ENCODE results near the gene USP2.

USP2 gene

DNA sequence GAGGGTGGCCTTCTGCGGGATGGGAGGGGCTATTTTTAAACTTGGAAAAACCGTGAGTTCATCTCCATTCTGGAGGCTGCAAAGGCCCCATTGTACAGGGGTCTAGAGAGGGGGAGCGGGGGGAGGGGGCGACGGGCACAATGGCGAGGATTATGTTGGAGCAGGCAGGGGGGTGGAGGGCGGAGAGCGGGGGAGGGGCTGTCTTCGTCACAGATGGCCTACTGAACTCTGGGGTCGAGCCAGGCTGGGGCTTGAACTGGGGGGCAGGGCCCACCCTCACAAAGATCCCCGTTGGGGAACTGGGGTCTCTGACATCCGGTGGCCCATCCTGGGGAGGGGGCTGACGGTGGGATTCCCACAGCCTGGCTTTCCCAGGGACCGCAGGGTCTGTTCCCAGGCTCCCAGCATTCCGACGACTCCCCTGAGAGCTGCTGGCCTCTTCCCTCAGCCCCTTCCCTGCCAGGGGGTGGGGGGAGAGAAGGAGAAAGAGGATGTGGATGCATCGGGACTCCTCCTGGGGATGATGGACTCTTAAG is 61.2 kb downstream of the USP2 start:
- no peak for DNase-seq

DNA sequence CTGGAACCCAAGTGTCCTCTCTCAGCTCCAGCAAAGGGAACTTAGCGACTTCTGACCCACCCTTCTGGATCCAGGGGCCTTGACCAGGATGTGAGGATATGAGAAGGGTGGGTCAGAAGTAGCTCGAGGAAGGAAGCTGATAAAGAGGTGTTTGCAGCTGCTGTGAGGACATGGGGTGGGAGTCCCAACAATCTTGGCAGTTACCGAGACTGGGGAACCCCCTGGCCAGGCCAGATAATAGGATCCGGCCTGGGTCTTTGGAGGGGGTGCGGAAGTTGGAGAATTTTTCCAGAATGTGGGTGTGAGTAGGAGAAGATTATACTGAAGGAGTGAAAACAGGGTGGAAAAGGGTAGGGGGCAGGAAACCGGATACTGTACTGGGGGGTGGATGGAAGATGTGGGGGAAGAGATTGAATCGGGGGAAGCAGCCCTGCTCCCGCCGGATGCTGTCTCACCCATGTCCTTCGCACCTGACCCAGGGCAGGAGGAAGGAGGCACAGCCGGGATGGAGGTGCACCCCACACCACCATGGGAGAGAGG is 61.7 kb downstream of the USP2 start:
- DNase-seq = no peak

DNA sequence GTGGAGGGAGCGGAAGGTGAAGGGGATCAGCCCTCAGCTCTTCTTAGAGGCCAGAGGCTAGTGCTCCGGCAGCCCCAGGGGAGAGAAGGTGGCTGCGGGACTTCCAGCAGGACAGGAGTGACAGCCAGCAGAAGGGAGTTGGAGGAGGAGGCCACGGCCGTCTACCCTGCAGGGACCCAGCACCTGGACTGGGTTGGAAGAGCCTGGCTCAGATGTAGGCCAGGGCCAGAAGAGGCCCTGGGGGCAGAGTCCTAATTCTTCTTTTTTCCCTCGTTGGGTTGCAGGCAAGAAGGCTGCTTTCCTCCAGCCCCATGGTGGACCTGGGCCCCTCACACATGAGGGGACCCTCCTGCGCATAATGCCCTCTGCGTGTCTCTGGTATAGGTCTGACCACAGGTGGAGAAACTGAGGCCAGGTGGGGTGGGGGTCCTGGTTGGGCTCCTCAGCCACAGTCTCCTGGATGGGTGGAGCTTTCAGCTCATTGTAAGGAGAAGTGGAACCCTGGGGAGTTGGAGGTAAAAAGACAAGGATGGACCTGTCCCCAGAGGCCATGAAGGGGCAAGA is 62.3 kb downstream of the USP2 start:
- no peak for DNase-seq

DNA sequence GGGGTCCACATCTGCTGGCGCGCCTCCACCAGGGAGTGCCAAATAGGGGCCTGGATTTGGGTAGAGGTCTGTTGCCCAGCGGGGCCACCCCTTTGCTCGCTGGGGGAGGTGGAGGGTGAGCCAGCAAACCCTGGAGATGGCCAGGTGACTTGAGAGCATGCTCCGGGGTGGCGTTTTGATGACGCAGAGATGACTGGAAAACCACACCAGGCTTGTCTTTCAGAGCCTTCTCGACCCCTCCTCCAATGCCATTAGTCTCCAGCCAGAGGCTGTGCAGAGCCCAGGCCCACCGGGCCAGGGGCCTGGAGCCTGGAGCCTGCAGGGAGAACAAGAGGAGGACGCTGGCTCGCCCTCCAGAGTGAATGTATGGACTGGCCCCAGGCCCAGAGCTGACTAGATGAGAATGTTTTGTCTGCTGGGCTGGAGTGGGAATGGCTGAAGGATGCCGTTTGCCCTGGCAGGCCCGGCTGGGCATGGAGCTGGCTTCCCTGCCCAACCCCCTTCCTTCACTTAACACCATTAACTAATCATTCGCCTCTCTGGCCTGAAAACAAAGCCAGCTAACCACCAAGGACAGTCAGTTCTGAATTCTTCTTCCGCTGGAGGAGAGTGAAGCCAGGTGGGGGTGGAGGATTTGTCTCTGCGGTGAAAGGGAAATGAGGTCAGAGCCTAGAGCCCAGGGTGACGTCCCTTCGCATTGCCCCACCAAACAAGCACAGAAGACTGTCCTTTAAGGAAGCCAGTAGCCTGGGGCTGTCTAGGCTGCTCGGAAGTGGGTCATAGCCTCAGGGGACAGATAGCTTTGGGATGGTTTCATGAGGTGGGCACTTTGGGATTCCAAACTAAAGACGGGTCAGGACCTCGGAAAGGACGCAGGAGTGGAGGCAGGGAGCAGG is 63.0 kb downstream of the USP2 start:
- DNase-seq = no peak

DNA sequence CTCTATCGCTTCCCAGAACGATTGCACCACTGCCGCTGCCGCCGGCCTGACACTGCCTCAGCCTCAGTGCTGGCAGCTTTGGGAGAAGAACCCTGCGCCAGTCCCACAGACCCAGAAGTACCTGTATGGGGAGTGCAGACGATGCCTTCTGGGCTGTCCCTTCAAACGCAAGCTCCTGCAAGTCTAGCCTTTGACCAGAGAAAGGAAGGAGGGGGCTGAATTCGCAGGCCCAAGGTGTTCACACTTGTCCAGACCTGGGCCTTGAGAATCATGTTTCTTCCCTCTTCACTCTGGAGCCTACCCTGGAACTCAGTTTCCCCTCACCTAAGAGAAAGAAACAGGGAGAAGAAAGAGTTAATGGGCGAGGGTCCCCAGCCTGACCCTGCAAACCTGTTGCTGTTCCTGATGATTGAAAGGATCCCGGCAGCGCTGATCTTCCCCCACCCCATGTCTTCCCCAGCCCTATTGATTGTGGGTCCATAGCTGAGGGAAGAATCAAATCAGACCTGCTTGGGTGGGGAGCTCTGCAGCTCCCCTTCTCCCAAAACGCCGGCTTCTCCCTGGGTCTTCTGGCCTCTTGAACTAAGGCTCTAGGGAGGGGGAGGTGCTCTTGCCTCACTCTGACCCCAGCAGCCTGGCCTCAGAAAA is 63.8 kb downstream of the USP2 start:
- no peak for DNase-seq

DNA sequence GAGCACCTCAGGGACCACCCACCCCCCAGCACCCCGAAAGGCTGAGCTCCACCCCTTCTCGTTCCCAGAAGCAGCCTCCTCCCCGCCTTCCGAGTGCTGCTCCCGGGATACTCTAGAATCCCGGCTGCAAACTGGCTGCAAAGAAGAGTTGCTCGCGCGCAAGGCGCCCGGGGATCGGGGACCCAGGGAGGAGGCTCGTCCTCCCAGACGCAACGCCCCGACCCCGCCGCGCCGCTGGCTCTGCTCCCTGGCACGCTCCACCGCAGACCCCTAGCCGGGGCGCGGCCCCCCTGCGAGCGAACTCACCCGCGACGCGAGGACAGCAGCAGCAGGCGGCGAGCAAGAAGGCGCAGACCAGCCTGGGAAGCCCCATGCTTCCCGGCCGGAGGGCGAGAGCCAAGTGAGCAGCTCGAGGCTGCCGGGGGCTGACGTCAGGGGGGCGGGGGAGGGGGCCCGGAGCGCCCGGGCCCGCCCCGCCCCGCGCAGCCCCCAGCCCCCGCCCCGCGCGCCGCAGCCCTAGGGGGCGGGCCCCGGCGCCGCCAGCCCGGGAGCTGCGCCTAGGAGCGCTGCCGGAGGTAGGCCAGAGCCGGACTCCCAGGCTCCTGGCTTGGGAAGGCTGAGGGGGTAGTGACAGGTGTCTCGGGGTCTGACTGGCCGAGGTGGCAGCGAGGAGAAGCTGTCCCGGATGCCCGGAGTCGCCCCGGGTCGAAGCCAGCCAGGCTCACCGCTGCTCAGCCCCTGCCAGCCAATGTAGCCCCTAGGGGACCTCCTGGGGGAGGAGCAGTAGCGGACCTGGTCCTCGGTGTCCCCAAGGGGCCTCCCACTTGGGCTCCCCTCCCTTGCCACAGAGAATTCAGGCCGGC is 64.5 kb downstream of the USP2 start, which contains the start of gene MCAM:
Gene MCAM, minus strand, starts transcription at position 402 of the 863 bp plus-strand sequence. Its CDS starts 29 bp downstream, at position 373.
- no peak for DNase-seq

DNA sequence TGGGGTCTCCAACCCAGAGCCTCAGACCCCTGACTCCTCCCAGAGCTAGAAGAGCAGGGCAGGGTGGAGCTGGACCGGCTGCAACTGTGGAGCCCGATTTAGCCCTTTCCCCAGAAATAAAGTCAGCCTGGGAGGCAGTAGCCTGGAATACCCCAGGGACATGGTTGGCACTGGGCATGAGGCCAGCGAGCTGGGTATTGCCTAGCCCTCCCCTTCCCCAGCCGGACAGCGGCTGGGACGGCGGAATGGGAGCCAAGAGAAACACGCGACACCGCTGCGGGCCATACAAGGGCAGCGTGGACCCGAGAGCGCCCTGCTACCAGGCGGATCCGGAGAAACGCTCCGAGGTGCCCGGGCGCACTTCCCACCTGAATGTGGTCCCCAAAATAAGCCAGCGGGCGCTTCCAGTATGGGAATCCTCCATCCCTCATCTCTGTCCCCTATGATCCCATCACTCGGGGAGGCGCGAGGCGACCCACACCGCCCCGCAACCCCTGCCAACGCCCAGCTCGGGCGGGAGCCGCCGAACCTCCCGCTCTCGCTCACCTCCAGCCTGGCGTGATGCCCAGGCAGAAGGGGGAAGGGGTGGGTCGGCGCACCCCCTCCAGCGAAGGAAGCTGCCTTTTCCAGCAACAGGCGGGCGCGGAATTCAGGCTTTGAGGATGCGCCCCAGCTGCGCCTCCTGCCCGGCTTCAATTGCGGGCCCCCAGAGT is 65.3 kb downstream of the USP2 start:
- no peak for DNase-seq

DNA sequence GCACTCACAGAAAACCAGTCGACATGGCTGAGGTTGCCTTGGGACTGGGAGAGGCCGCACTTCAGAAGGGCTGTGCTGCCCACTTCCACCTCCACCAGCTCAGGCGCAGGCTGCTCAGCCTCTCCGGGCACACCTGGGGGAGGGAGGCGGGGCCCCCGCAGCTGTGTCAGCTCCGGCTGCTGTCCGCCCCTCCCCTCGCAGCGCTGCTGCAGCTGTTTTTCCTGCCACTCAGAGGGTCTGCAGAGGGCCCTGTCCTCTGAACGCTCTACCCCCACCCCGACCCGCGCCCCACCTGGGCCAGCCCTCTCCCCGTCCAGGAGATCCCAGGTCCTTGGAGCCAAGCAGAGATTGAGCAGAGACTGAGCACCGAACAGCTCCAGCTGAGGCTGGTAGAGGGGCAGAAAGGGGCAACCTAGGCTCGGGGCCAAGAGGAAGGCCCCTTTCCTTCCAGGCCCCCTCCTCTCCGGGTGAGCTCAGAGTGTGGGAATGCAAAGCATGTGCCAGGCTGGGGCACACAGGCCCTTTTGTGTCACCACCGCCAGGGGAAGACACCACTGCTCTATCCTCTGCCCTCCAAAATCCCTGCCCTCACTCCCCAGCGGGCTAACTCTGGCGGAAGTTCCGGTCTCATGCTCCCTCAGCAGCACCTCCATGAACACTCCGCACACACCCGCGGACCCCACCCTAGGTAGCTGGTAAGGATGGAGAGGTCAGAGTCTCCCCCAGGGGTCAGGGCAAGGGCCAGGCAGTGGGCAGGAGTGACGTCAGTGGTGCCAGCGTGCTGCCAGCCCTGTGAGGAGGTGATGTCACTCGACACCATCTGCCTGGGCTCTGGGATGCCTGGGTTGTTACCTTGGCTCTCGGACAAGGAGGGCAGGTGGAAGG is 66.1 kb downstream of the USP2 start:
- peak; percentile 67 for DNase-seq

DNA sequence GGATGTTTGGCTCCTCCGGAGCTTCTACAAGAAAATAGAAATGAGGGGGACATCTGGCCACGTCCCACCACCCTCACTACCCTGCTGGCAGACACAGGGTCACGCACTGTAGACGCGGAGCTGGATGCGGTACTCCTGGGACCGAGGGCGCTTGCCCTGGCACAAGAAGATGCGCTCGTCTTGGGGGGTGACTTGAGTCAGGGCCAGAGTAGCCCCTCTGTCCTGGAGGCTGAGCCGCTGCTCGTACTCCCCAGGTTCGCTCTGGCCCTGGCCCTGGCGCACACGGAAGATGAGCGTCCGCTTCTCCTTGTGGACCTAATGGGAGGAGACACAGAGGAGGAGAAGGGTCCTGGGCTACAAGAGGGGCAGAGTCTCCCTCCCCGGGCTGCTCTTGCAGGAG is 66.8 kb downstream of the USP2 start:
- no peak for DNase-seq

DNA sequence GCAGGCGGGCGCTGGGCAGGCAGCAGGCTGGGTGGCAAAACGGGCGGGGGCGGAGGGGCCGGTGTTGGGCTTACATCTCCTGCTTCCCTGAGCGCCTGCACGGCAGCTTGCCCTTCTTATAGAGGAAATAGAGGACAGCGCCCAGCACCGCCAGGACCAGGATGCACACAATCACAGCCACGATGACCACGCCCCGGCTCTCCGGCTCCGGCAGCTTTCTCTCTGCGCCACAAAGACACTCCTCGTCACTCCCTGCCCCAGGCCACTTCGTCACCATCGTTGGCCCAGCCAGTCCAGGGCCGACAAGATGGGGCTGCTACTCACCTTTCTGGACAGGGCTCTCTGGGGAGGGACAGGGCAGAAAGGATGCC is 70.8 kb downstream of the USP2 start:
- no peak for DNase-seq

DNA sequence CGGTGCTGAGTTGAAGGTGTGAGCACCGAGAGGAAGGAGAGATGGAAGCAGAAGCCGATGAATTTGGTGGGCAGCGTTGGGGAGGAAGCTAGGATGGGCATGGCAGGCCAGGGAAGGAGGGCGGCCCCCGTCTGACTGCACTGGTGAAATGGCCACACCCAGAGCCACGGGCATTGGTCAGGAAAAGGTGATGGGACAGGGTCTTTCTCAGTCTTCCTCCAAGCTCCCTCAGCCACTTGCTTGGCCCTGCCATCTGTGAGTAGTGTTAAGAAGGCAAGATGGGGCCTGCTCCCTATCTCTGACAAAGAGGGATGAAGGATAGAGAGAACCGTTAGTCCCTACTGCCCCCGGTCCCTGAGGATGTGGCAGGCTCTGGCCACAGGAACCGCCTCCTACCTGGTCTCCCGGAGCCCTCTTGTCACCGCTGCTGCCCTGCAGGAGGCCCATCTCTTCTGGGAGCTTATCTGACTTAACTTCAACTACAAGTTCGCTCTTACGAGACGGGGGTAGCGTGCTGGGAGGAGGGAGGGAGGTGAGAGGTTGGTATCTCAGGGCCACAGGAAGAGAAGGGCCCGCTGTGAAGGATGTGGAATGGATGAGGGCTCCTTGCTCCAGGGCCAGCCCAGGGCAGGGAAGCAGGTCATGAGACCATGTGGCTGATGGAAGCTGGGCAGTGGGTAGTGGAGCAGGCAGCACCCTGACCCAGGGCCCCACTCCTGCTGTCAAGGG is 71.4 kb downstream of the USP2 start:
- no peak for DNase-seq

DNA sequence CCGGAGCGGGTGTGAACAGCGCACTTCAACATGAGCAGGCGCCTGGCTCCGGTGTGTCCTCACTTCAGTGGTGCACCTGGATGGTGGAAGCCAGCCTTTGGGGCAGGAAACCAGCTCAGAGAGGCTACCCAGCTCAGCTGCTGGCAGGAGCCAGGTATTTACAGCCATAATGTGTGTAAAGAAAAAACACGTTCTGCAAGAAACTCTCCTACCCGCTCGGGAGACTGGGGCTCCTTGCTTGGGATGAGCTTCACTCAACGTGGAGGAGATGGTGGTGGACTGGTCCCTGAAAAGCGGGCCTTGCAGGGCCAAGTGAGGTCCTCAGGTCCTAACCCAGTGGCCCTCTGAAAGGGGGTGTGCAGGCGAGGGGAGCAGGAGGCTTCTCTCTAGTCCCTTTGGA is 72.1 kb downstream of the USP2 start:
- no peak for DNase-seq

DNA sequence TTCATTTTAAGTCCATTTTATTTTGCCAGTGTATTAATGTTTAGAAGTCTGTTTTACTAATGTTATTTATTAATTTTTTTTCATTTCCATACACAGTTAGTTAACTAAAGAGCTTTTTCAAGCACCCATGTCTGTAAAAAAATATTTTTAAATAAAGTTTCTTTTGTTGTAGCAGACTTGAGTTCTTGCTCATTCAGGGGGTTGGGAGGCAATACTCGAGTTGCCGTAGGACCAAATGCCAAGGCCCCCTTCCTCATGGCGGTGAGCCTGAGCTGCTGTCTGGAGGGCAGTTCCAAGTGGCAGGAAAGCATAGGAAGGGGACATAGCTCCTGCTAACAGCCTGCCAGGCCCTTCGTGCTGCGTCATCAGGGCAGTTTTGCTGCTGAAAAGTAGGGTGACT is 73.5 kb downstream of the USP2 start:
- no peak for DNase-seq

DNA sequence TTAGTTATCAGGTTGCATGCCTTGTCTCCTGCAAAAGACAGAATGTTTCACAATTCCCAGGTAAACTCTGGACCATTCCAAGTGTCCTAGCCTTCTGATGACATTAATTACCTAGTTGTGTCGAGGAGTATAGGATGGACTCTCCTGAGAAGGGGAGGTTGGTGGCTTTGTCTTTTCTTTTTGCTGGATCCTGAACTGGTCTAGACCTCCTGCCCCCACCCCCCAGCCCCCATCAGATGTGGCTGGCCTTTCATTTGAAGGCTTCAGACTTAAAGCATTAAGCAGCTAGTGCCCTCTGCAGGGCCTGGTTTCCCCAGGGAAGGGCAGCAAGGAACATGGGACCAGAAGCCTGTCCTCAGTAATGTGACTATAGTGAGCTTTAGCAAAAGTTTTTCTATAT is 74.3 kb downstream of the USP2 start:
- no peak for DNase-seq

DNA sequence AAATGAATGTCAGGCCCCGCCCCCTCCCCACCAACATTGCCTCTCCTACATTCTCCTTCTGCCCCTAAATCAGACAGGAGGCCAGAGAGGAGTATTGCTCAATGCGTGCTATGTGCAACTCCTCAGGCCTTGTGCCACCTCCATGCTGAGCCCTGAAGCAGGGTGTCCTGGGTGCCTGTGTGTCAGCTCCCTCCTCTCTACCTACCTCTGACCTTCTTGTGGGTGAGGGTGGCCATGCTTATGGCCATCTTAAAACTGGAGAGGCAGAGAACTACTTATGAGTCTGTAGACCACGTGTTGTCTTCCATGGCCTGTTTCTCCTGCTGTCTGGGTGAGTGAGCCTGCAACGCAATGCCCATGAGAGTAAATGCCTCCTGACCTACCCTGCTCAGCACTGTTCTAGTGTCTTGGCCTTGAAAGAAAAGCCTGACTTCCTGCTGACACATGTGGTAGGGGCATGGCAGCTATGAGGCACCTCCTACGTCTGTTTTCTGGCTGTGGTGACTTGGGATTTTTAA is 75.1 kb downstream of the USP2 start:
- peak; percentile 42 for DNase-seq

DNA sequence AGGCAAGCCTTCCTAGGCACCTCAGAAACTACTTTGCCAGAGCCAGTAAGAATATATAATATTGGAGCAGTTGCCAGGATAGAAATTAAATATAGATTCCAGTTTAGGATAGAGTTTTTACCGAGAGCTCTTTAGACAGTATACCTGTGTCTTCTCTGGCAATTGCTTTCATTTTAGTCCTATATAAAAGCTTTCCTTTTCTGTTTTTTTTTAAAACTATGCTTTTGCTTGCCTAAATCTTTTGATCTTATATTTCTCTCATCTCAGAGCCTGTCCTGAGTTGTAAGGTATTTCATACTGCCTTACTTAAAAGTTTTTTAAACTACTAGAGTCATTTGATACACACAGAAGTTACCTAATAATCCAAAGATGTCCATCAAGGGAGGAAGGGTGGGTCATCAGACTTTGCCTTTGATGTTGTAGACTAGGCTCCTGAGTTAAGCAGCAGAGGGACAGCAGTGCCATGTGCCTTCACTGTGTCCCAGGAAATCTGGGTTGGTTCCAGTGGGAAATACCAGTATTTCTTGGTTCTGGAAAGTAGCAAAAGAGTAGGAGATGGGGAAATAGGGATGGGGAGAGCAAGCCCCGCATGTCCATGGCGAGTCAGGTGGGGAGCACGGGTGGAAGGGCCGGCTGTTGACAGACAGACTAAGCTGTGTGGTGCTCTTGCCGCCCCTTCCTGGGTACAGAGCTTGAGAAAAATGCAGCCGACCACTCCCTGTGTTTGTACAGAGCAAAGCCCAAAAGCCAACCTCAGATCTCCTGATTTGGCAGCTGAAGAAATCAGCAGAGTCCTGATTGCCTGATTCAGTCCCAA is 75.7 kb downstream of the USP2 start:
- no peak for DNase-seq
